HepG2 (cell line): Measurements from ENCODE around the gene GTF2H4. TPM values are rescaled to one million over a fixed set of nuclear protein-coding genes. Genes with fewer than 3 reads are reported as not detected.

Source experiments
- CCAR2 ChIP-seq: fragments of 200-400 bp; formaldehyde crosslinking; optimal IDR thresholded peaks from 2 replicates; pipeline ENCODE3; 2018; ENCODE audit warnings: low read depth, mild to moderate bottlenecking, low read length, moderate library complexity
- CENPT ChIP-seq: sonication (generic); formaldehyde crosslinking; IDR thresholded peaks from 2 replicates; pipeline ENCODE4 v1.8.0; 2022; ENCODE audit warnings: low read depth, mild to moderate bottlenecking, moderate library complexity, missing genetic modification reagents
- ELF1 ChIP-seq: sonication (generic); formaldehyde crosslinking; IDR thresholded peaks from 2 replicates; pipeline ENCODE4 v1.4.0; 2020; ENCODE audit warnings: missing genetic modification reagents
- FOSL2 ChIP-seq: sonication (generic); formaldehyde crosslinking; IDR thresholded peaks from 2 replicates; pipeline ENCODE4 v1.4.0; 2020; ENCODE audit warnings: missing genetic modification reagents
- HIVEP1 ChIP-seq: sonication (generic); formaldehyde crosslinking; IDR thresholded peaks from 2 replicates; pipeline ENCODE4 v1.4.0; 2020; ENCODE audit warnings: mild to moderate bottlenecking, missing genetic modification reagents
- IRF9 ChIP-seq: sonication (generic); formaldehyde crosslinking; IDR thresholded peaks from 2 replicates; pipeline ENCODE4 v1.8.0; 2022; ENCODE audit warnings: missing genetic modification reagents, mild to moderate bottlenecking, borderline replicate concordance
- RBAK ChIP-seq: sonication (generic); formaldehyde crosslinking; IDR thresholded peaks from 2 replicates; pipeline ENCODE4 v1.5.1; 2020; ENCODE audit warnings: mild to moderate bottlenecking, missing genetic modification reagents
- REST ChIP-seq, 2 experiments: IDR thresholded peaks; 2 replicates each; pipeline ENCODE4 v1.6.1; 2011 to 2012; ENCODE audit warnings: low read length in 2 of 2, borderline replicate concordance in 1 of 2, low read depth in 1 of 2, mild to moderate bottlenecking in 1 of 2, moderate library complexity in 1 of 2
- RORA ChIP-seq: sonication (generic); formaldehyde crosslinking; IDR thresholded peaks from 2 replicates; pipeline ENCODE4 v1.5.0; 2020; ENCODE audit warnings: mild to moderate bottlenecking, missing genetic modification reagents, moderate library complexity
- RXRB ChIP-seq: IDR thresholded peaks from 2 replicates; pipeline ENCODE4 v1.6.1; 2016; ENCODE audit warnings: borderline replicate concordance, missing genetic modification reagents, missing compliant biosample characterization
- SAP130 ChIP-seq: IDR thresholded peaks from 2 replicates; pipeline ENCODE4 v1.6.1; 2016; ENCODE audit warnings: low read depth
- ZFP36L2 ChIP-seq: sonication (generic); formaldehyde crosslinking; IDR thresholded peaks from 2 replicates; pipeline ENCODE4 v1.4.0; 2020; ENCODE audit warnings: missing genetic modification reagents
- ZNF282 ChIP-seq: fragments of 450-650 bp; IDR thresholded peaks from 2 replicates; pipeline ENCODE4 v1.6.1; 2018; ENCODE audit not compliant: partially characterized antibody
- ZNF33A ChIP-seq: sonication (generic); formaldehyde crosslinking; IDR thresholded peaks from 2 replicates; pipeline ENCODE4 v1.5.1; 2020; ENCODE audit warnings: missing genetic modification reagents, mild to moderate bottlenecking, moderate library complexity, borderline replicate concordance
- ZNF430 ChIP-seq: sonication (generic); formaldehyde crosslinking; IDR thresholded peaks from 2 replicates; pipeline ENCODE4 v1.9.0; 2021; ENCODE audit warnings: mild to moderate bottlenecking, missing genetic modification reagents
- ZNF614 ChIP-seq: IDR thresholded peaks from 2 replicates; pipeline ENCODE4 v1.6.1; 2018; ENCODE audit warnings: missing biosample characterization, missing genetic modification reagents, inconsistent platforms, borderline replicate concordance
- ZNF839 ChIP-seq: sonication (generic); formaldehyde crosslinking; IDR thresholded peaks from 2 replicates; pipeline ENCODE4 v1.4.0; 2020; ENCODE audit warnings: missing genetic modification reagents, mild to moderate bottlenecking, borderline replicate concordance
- polyA plus RNA-seq, 8 experiments: library from polyadenylated mRNA; depleted of rRNA in 3 of 8; stranded (reverse) in 7 of 8; unstranded in 1 of 8; fragments of >200 nt; fragmentation: Illumina TruSeq in 4 of 8; extraction: Trizol in 4 of 8; gene quantifications; 2 replicates each; pipeline versions ENCODE4 v1.2.1 to v1.2.3, GENCODE V29; 2011 to 2016; ENCODE audit warnings: low read depth in 4 of 8, missing spikeins in 1 of 8, mixed read lengths in 1 of 8; ENCODE audit not compliant: insufficient read depth in 1 of 8
- total RNA-seq, 5 experiments: library from RNA; depleted of rRNA; stranded (reverse); fragments of >200 nt; fragmentation: Illumina TruSeq; extraction: Trizol; gene quantifications; 2 replicates each; pipeline ENCODE4 v1.2.3, GENCODE V29; 2016; ENCODE audit warnings: low read depth in 1 of 5
- TF ChIP-seq, protein P1 (sequence below): sonication (generic); formaldehyde crosslinking; IDR thresholded peaks from 2 replicates; pipeline ENCODE4 v1.5.1; 2020; ENCODE audit warnings: mild to moderate bottlenecking, missing genetic modification reagents, borderline replicate concordance

GTF2H4 gene
- total and polyA plus RNA-seq, 2 of the 13 experiments (the other 11 are each of a cell fraction or from before 2014, with no cell fraction given) = 15.9 to 49.3 TPM

- TF ChIP-seq CENPT (CRISPR knock-in tag) (no peak), HIVEP1 (CRISPR knock-in tag) (no peak), RXRB (CRISPR knock-in tag) (no peak), ZFP36L2 (CRISPR knock-in tag) (no peak), ELF1 (CRISPR knock-in tag) (0 out of 2 replicates have a peak, but pooled peaks have one; percentile 3), SAP130 (peak; percentile 19), FOSL2 (CRISPR knock-in tag) (0 out of 2 replicates have a peak, but pooled peaks have one; percentile 14), ZNF33A (no peak), ZNF614 (CRISPR knock-in tag) (no peak), REST (IDR thresholded peaks at IDR 0.05; ENCODE audit: borderline replicate concordance in 1 of 2, low read depth in 1 of 2, low read length in 2 of 2) (no peak), IRF9 (CRISPR knock-in tag) (no peak), CCAR2 (no peak), ZNF282 (no peak), ZNF839 (CRISPR knock-in tag) (no peak), RORA (no peak), RBAK (CRISPR knock-in tag) (no peak), ZNF430 (CRISPR knock-in tag) (no peak)
- TF ChIP-seq, protein P1, sequence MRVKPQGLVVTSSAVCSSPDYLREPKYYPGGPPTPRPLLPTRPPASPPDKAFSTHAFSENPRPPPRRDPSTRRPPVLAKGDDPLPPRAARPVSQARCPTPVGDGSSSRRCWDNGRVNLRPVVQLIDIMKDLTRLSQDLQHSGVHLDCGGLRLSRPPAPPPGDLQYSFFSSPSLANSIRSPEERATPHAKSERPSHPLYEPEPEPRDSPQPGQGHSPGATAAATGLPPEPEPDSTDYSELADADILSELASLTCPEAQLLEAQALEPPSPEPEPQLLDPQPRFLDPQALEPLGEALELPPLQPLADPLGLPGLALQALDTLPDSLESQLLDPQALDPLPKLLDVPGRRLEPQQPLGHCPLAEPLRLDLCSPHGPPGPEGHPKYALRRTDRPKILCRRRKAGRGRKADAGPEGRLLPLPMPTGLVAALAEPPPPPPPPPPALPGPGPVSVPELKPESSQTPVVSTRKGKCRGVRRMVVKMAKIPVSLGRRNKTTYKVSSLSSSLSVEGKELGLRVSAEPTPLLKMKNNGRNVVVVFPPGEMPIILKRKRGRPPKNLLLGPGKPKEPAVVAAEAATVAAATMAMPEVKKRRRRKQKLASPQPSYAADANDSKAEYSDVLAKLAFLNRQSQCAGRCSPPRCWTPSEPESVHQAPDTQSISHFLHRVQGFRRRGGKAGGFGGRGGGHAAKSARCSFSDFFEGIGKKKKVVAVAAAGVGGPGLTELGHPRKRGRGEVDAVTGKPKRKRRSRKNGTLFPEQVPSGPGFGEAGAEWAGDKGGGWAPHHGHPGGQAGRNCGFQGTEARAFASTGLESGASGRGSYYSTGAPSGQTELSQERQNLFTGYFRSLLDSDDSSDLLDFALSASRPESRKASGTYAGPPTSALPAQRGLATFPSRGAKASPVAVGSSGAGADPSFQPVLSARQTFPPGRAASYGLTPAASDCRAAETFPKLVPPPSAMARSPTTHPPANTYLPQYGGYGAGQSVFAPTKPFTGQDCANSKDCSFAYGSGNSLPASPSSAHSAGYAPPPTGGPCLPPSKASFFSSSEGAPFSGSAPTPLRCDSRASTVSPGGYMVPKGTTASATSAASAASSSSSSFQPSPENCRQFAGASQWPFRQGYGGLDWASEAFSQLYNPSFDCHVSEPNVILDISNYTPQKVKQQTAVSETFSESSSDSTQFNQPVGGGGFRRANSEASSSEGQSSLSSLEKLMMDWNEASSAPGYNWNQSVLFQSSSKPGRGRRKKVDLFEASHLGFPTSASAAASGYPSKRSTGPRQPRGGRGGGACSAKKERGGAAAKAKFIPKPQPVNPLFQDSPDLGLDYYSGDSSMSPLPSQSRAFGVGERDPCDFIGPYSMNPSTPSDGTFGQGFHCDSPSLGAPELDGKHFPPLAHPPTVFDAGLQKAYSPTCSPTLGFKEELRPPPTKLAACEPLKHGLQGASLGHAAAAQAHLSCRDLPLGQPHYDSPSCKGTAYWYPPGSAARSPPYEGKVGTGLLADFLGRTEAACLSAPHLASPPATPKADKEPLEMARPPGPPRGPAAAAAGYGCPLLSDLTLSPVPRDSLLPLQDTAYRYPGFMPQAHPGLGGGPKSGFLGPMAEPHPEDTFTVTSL = no peak
These were observed 23.2 kb upstream of the GTF2H4 start (continued) for GRCh38 chr6:30884521-30885480.
